Embryonic facial prominence (tissue), 1 donor: ENCODE measurements around the gene HS3ST5.

Experiments used
- DNase-seq: peaks from one replicate; pipeline ENCODE4 v3.0.0-alpha.2; 2016; ENCODE audit errors: extremely low spot score

HS3ST5 gene, protein sequence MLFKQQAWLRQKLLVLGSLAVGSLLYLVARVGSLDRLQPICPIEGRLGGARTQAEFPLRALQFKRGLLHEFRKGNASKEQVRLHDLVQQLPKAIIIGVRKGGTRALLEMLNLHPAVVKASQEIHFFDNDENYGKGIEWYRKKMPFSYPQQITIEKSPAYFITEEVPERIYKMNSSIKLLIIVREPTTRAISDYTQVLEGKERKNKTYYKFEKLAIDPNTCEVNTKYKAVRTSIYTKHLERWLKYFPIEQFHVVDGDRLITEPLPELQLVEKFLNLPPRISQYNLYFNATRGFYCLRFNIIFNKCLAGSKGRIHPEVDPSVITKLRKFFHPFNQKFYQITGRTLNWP

DNA sequence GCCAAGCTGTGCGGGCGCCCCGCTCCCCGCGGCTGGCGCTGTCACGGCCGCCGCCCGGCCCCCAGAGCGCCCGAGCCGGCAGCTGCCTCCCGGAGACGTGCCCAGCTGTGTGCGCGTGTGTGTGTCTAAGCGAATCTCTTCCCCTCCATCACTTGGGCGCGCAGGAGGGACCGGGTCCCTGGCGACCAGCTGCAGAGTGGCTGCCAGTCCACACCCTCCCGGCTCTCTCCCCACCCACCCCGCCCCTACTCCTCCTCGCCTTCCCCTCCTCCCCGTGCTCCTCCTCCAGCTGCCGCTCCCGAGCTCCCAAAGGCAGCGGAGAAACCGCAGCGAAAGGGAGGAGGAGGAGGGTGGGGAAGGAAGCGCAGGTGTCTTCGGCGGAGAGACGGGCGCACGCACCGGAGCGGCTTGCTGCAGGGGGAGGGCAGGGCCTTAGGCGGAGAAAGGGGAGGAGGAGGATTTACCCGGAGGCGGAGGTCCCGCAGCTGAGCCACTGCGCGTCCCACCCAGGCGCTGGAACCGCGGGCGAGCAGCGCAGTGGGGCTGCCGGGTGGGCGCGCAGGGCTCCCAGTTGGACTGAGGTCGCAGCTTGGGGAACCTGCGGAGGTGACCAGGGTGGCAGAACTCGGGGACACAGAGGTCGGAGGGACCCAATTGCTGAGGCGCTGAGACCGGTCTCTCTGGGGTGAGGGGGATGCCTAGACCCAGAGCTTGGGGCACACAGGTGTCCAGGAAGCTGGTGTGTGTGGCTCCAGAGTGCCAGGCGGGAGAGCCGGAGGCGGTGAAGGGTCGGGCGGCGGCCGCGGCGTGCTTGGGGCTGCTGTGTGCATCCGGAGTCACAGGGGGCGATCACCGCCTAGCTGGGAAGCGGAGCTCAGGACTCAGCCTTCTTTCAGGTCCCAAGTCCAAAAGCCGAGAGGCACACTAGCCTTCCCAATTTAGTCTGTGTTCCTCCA is at the start of gene HS3ST5:
TSS of gene HS3ST5 (minus strand) at position 198 of the 956 bp plus-strand sequence. CDS start 280,178 bp downstream, outside the sequence.
- no peak for DNase-seq

DNA sequence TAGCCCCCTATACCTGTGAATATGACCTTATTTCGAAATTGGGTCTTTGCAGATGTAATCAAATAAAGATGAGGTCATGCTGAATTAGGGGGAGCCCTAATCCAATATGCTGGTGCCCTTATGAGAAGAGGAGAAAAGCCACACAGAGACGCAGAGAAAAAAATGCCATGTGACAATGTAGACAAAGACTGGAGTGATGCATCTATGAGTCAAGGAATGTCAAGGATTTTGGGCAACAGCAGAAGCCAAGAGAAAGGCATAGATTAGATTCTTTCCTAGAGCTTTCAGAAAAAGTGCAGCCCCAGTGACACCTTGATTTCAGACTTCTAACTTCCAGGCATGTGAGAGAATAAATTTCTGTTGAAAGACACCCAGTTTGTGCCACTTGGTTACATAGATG is 47.4 kb upstream of the HS3ST5 start:
- DNase-seq, result no peak

DNA sequence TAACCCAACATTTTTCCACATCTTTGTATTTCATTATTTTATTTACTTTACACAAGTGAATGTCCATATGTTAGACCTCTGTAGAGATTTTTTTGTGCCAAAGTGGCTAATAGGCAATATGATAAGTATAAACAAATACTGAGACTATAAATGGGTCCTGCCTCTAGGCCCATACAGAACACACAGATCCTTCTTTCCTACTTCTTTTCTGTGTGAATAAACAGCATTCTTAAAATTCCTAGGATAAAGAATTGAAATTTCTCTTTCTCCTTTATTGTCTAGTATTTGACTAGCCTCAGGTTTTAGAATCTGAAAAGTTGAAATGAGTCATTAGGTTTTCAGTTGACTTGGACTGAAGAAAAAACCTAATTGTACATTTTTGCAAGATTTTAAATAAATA is 46.3 kb upstream of the HS3ST5 start:
- no peak for DNase-seq

DNA sequence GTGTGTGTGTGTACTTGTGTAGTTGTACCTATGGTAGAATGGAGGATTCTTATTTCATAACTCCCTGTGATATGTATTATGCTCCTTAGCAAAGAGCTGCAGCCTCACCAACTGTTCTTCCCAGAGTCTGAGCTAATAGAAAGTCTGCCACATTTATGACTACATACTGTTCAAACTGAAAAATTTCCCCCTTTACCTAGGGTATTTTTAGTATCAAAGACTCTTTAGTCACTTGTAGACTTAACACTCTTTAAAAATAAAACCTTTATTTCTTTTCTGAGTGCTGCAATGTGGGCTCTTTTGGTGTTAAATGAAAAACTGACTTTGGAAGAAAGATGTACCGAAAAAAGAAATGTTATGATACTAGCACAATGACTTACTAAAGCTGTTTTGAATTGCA is 39.6 kb upstream of the HS3ST5 start:
- no peak for DNase-seq

DNA sequence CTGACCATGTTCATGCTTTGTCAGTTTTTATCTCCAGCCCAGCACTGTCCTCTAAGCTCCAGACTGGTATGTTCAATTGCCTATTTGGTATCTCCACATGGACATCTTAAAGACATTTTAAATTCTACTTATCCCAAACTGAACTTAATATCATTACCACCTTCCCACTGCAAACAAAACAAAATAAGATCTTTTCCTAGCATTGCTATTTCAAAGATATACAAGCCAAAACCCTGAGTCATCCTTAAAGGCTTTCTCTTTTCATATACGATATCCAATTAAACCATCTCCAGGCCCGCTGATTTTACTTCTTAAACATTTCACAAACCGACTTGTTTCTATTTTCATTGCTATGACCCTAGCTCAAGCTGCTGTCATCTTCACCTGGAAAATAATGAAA is 35.1 kb upstream of the HS3ST5 start:
- DNase-seq, result no peak

DNA sequence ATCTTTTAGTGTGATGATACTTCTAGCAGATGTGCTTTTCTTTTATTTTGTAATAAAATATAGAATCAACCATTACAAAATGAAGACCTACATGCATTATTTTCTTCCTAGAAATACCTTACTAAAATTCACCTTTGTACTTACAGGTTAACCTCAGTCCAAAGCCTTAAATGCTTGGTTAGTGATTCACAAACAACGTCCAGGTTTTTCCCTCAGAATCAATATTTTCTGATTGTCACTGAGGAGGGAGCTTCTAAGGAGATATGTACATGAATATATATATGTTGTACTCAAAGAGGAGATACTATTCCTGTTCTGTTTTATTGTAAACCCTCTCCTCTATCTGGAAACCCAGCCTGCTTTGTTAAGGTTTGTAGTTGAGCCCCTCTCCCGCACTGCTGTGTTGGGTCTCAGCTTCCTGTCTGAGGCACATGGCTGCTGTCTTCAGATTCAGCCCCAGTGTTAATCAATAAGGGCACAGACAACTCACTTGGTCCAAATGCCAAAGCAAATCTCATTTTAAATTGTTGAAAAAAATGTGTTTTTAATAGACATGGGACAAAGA is 33.9 kb upstream of the HS3ST5 start:
- DNase-seq, result no peak

DNA sequence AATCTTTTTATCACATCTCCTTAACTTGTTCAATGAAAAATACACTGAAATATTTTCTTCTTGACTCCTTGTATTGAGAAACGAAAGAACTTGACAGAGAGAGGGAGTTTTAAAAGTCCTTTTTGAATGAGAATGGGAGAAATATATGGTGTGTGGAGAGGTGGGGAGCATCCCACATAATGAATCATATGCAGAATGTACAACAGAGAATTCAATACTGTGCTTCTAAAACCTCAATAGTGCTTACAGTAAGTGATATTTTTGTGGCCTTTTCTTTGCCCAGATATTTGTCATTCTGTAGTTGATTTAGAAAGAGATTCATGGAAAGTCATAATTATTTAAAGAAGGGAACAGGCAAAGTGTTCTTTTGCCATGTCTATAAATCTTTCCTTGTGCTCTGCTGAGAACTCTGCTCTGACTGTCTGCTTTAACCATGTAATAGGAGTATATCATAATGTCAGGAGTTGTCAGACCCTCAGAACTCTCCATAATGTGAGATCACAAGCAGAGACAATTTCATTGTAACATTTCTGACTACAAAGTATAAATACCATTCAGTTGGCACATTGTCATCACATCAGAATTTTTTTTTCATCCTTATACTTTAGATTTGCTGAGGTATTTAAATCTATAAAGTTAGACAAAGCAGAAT is 32.8 kb upstream of the HS3ST5 start:
- no peak for DNase-seq

DNA sequence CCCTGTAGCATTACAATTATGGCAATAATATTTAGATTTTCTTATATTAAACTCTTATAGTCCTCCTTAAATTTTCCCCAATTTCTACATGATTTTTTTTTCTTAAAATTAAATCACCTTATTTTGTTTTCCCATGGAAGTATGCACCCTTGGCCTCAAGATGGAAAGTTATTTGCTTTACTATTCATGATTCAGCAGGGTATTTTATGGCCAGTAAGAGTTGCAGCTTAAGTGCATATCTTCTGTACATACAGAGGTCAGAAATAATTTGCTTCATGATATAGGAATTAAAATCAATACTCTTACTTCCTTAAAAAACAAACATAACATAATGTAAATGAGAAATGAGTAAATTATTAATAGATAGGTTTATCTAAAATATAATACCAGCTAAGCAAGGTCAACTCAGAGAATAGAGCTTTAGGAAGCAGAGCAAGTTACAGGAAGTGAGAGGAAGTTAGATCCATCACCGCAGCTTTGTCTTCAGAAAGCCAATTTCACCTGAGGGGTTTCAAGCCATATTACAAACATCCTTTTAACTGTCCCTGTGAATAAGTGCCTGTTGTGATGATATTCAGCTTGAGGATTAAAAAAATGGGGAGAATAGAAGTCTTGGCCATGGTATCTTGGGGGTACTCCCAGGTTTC is 24.6 kb upstream of the HS3ST5 start:
- no peak for DNase-seq

DNA sequence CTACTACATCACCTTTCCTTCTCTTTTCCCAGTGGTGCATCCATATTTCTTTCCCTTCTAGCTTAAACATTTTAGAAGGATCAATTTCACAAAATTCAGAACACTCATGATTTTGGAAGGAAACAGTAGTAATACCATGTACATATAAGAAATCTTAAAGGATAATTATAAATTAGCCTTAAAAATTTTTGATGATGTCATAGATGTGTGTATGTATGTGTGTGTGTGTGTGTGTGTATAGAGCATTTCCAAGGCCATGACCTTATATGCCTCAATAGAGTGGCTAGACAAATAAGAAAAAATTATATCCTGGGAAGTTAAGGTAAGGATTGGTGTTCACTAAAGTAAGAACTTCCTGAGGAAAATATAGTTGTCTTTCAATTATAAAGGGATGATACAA is 24.1 kb upstream of the HS3ST5 start:
- DNase-seq, result no peak

DNA sequence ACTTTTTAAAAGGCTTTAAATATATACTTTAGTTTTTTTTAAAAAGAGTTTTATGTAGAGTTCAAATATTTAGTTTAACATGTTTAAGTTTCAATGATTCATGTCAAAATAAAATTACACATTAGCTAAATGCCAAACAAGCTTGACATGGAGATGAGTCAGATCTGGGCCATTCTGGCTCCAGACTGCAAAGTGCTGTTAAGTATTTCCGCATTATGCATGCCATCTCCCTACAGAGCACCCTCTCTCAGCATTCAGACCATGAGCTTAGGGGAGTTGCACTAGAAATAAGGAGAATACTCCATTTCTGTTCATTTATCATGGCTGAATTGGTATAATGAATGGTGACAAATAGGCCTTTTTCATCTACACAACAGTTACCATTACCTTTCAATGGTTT is 21.5 kb upstream of the HS3ST5 start:
- no peak for DNase-seq

DNA sequence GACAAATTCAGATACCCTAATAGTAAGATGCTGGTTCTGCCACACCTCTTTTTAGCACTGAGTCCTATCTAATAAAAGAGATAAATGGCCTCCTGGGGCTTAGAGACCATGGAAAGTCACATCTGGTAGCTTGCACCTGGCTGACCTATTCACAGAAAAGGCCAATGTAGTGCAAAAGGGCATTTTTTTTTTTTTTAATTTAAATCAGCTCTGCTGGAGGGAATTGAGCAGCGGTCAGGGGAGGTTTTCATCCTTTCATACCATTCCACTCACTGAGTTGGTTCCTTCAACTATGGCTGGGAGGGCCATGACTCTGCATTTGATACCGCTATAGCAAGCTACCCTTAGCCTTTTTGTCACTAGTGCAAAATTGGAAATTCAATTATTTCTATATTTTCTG is 20.1 kb upstream of the HS3ST5 start:
- DNase-seq, result no peak

DNA sequence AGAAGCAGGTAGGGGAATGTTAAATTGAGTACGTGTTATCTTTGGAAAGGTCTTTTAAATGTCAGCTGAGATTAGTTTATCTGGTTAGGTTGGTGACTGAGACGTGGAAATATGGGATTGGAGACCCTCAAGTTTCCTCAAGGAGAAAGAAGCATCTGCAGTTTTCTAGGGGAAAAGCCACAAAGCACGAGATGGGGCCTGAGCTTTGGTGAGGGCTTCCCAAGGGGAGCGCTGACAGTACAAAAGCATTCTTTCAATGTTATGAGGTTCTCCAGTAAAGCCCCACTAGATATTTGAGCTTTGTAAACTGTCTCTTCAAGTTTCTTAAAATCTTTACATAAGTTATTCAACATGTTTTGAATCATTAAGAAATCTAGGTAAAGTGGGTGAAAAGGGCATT is 19.6 kb upstream of the HS3ST5 start:
- DNase-seq, result no peak

DNA sequence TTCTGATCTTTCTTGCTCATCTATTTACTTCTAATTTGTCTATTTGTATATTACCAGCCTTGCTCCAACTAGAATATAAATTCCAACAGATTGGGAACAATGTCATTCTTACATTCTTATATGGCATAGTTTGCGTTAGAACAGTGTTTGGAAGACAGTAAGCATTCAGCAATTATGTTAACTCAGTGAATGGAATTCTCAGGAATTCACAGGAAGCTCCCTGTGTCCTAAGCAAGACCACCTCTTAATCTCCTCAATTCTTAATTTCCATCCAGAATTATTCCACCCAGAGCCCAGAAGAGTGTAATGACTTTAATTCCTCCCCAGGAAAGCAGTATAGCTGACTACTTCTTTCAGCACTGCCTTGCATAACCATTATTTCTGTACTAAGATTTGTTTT is 18.2 kb upstream of the HS3ST5 start:
- no peak for DNase-seq

DNA sequence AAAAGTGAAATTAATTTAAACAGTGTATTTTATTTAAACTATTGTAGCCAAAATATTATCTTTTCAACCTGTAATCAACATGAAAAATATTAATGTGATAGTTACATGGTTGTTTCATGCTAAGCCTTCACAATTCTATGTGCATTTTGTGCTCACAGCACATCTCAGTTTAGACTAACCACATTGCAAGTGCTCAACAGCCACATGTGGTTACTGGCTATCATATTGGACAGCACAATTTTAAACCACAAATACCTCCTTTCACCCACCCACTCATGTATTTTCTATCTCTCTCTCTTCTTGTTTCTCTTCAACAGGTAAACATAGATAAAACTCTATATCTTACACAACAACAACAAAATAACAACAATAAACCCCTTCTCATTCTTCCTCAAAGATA is 12.5 kb upstream of the HS3ST5 start:
- no peak for DNase-seq

DNA sequence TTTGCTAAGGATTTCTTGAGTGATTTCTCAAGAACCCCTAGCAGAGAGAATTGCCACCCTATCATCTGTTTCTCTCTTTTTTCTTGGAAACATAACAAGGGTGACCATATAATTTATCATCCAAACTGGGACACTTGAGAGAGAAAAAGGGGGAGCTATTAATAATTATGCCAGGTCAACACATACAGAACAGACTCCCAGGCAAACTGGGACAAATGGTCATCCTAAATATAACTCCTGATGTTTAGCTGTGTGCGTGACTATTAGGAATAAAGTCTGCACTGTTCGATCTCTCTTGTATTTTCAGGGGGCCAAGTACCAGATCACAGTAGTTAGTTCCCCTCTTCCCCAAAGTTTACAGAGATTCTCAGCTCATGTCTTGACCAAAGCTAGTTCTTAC is 11.7 kb upstream of the HS3ST5 start:
- DNase-seq, result no peak

DNA sequence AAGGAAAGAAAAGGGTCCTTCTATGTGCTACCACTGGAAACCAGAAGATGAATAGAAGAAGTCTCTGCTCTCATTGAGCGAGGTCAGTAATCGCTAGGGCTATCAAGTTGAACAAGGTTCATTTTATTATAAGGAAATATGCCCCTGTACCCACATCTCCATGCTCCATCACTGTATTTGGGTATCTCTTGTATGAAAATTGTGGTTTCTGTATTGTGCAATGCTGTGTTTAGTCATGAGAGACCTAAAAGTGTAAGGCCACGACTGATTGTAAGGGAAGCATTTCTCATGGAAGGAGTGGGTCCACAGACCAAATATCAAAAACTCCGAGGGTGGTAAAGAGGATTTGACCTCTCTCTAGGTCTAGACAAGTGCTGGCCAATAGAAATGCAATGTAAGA is 3.6 kb upstream of the HS3ST5 start:
- no peak for DNase-seq

DNA sequence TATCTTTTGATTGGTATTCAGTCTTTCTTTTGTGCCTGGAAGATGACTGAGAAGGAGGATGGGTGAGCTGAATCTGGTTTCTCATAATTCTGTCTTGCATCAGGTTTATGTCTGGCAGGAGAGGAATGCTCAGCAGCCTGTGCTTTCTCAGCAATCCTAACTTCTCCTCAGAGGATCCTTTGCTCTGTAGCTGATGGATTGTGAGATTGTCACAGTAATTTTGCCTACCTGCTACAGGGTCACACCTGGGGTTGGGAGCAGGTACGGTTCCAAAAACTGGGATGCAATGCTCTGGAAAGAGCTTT is 2.1 kb upstream of the HS3ST5 start:
- no peak for DNase-seq

DNA sequence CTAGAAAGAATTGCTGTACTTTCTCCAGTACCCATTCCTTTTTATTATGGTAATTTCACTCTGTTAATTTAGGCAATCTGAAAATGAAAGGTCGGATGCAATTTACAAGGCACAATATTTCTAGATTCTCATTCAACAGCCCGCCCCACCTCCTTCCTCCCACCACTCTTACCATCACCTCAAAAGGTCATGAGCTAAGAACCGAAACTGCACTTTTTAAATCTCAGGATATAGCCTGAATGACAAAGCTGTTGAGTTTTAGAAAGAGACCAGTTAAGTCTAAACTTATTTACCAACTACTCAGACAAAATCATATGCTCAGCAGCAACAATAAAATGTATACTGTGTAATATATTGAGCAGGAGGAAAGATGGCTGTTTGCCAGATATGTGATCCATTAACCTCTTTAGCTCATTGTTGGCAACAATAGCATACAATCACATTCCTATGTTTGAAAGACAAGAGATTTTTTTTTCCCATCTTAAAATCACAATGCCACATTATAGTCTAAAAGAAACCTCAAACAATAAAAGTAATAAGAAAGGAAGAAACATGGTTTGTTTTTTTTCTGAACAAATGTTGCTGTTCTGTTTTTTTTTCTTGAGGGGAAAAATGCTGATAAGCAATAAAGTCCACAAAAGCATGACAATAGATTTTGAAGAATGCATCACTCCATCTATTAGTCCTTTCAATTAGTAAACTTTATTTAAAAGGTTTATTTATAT is 1.6 kb upstream of the HS3ST5 start:
- DNase-seq, result no peak

DNA sequence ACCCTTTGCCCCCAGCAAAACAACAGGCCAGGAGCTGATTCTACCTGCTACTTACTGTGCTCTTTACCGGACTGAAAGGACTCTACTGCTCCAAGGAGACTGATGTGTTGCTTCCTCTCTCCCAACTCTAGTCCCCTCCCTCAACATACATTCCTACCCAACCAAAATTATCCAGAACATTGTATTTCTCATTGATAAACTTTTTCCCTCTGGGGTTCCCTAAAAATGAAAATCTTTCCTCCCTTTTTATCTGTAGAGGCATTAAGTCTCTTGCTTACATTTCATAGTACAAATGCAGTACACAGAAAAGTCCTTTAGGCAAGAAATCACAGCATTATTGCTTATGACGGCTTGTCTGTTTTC is 940 bp upstream of the HS3ST5 start:
- no peak for DNase-seq

DNA sequence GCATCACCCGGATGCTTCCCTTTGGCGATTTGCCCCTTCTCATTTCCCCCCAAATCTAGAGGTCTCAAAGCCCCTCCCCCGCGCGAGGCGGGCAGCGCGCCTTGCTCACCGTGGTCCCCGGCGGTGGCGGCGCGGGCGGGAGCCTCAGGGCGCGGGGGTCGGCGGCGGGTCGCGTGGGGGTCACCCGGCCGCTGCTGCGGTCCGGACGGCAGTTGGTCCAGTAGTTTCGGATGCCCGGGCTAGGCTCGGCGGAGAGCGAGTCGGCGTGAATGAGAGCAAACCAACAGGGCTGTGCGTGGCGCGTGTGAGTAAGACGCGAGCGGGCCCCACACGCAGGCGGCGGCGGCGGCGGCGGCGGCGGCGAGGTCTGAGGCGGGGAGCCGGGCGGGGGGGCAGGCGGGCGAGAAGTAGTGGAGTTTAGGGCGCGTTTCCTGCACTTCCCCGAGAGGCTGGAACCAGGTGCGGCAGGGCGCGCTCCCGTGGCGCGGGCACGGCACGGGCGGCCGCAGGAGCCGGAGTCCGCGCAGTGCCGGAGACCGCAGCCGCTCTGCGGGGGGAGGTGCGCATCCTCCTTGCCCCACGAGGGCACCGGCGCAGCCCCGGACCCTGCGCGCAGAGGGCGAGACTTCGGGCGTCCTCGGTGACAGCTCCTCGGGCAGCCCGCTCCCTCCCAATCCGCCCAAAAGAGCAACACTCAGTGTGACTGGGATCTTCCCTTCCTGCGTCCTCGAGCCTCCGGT is 567 bp downstream of the HS3ST5 start:
- DNase-seq, result no peak

DNA sequence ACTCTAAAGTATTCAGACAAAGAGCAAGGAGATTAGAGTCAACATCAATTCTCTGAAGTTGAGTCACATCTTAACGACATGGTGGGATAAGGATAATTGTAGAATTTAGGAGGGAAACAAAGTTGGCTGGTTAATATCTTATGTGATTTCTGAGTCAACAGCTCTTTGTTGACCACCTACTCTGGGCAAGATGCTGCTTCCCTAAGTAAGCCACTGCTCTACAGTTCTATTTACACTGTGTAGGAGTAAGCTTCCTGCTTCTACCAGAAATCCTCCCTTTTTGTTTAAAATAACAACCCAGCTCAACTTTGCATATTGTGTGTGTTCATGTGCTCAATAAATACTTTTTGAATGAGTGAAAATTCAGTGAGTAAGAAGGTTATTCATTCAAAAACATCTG is 3.1 kb downstream of the HS3ST5 start:
- DNase-seq, result no peak
